Thyroid gland (tissue), 4 donors: ENCODE measurements around the gene FOSL1. TPM values are rescaled to one million over a fixed set of nuclear protein-coding genes. Genes with fewer than 3 reads are reported as not detected.

Source experiments
- DNase-seq, 2 donors: peaks; one replicate each; pipeline ENCODE4 v3.0.0-alpha.2; 2019
- H3K27ac ChIP-seq, 3 donors: fragments of 200-600 bp; sonication (generic); 1 replicate in 2 of 3; 2 replicates in 1 of 3; pipeline ENCODE4 v1.5.1; 2016 to 2019; ENCODE audit warnings: mild to moderate bottlenecking in 1 of 3, moderate library complexity in 1 of 3
- H3K27me3 ChIP-seq: fragments of 200-600 bp; sonication (generic); one replicate; pipeline ENCODE4 v1.5.1; 2019
- H3K36me3 ChIP-seq, 2 donors: fragments of 200-600 bp; sonication (generic); one replicate each; pipeline ENCODE4 v1.5.1; 2016 to 2019
- H3K4me1 ChIP-seq, 2 donors: fragments of 200-600 bp; sonication (generic); one replicate each; pipeline ENCODE4 v1.5.1; 2017 to 2019
- H3K4me3 ChIP-seq, 3 donors: fragments of 200-600 bp; sonication (generic); replicated peaks in 1 of 3; 1 replicate in 2 of 3; 2 replicates in 1 of 3; pipeline ENCODE4 v1.5.1; 2016; ENCODE audit warnings: mild to moderate bottlenecking in 1 of 3
- H3K9me3 ChIP-seq: fragments of 200-600 bp; sonication (generic); one replicate; pipeline ENCODE4 v1.5.1; 2017
- POLR2A ChIP-seq, 2 donors: fragments of 450-650 bp; IDR thresholded peaks; one replicate each; pipeline ENCODE4 v1.6.1; 2017; ENCODE audit warnings: antibody characterized with exemption in 2 of 2, mild to moderate bottlenecking in 2 of 2, moderate library complexity in 1 of 2
- WGBS, 2 donors: methylation state at CpG; one replicate each; pipeline ENCODE4 v1.1.5; 2017; 5-methylcytosine and 5-hydroxymethylcytosine counted together
- intact Hi-C: fragments of 100-400 bp; cut with DNase I; formaldehyde crosslinking; loops from one replicate; pipeline ENCODE4 v1.15.1; 2023
- total RNA-seq, 4 donors: library from RNA; depleted of rRNA; stranded (reverse); fragments of >200 nt; gene quantifications; one replicate each; pipeline ENCODE4 v1.2.3, GENCODE V29; 2016
- TF ChIP-seq, protein P1 (sequence below), 6 experiments: fragments of 200-600 bp in 3 of 6; fragments of 450-650 bp in 3 of 6; sonication (generic) in 3 of 6; IDR thresholded peaks; one replicate each; pipeline ENCODE4 v1.5.1; 2016 to 2019; ENCODE audit warnings: antibody characterized with exemption in 6 of 6, mild to moderate bottlenecking in 2 of 6, inconsistent platforms in 1 of 6, moderate library complexity in 1 of 6

FOSL1 gene
- total RNA-seq, 4 donors from 2014 or later = 0.33 to 1.6 (median 1.5) TPM

DNA sequence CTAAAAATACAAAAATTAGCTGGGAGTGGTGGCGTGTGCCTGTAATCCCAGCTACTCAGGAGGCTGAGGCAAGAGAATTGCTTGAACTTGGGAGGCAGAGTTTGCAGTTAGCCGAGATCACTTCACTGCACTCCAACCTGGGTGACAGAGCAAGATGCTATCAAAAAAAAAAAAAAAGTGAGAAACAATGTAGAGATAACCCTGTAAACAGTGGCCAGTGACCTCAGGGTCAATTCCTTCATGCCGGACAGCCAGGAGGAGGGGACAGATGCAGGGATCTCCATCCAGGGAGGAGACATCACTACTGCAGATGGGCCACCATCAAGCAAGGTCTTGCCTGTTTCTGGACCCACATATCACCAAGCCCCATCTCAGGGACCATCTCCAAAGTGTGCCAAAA, 52.4 kb downstream of the FOSL1 start:
- 78 to 87% methylated on average over 3 of the region's 3 CpGs for WGBS, 2 donors
- Histone ChIP-seq H3K36me3 (peaks cover 0 to under 1% of the 10 kb centered on the region in 2 donors), H3K27ac (no peak overlapping the region), H3K4me3 (no peak overlapping the region), H3K4me1 (no peaks in the 10 kb centered on the region), H3K27me3 (no peaks in the 10 kb centered on the region), H3K9me3 (no peaks in the 10 kb centered on the region)
- no peak for TF ChIP-seq POLR2A (IDR thresholded peaks at IDR 0.05)
- TF ChIP-seq, protein P1, sequence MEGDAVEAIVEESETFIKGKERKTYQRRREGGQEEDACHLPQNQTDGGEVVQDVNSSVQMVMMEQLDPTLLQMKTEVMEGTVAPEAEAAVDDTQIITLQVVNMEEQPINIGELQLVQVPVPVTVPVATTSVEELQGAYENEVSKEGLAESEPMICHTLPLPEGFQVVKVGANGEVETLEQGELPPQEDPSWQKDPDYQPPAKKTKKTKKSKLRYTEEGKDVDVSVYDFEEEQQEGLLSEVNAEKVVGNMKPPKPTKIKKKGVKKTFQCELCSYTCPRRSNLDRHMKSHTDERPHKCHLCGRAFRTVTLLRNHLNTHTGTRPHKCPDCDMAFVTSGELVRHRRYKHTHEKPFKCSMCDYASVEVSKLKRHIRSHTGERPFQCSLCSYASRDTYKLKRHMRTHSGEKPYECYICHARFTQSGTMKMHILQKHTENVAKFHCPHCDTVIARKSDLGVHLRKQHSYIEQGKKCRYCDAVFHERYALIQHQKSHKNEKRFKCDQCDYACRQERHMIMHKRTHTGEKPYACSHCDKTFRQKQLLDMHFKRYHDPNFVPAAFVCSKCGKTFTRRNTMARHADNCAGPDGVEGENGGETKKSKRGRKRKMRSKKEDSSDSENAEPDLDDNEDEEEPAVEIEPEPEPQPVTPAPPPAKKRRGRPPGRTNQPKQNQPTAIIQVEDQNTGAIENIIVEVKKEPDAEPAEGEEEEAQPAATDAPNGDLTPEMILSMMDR (IDR thresholded peaks at IDR 0.05) = no peak
- DNase-seq = no peak
- intact Hi-C loops = no loop called here

DNA sequence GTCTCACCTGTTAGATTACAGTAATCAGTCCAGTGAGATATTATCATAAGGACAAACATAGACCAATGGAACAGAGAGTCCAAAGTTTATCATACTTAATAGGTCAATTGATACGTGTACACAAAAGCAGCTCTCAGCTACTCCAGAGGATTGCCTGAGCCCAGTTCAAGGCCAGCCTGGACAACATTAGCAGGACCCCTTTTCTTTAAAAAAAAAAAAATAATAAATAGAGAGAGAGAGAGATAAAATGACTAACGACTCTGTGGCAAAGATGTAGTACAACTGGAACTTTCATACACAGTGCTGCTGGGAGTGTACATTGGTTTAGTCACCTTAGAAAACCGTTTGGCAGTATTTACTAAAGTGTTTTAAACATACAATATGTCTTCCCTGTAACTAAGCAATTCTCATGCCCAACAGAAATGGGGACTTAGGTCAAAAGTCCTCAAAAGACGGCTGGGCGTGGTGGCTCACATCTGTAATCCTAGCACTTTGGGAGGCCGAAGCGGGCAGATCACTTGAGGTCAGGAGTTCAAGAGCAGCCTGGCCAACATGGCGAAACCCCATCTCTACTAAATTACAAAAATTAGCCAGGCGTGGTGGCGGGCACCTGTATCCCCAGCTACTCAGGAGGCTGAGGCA, 55.8 kb downstream of the FOSL1 start:
- Histone ChIP-seq H3K36me3 (no peaks in the 10 kb centered on the region), H3K27ac (no peak overlapping the region), H3K27me3 (no peaks in the 10 kb centered on the region), H3K4me1 (no peaks in the 10 kb centered on the region), H3K9me3 (no peaks in the 10 kb centered on the region), H3K4me3 (no peak overlapping the region)
- WGBS, 2 donors = 84 to 87% methylated on average over 10 of the region's 10 CpGs
- TF ChIP-seq, protein P1 (IDR thresholded peaks at IDR 0.05) = no peak
- no peak for TF ChIP-seq POLR2A (IDR thresholded peaks at IDR 0.05)
- intact Hi-C loops = no loop called here
- no peak for DNase-seq

DNA sequence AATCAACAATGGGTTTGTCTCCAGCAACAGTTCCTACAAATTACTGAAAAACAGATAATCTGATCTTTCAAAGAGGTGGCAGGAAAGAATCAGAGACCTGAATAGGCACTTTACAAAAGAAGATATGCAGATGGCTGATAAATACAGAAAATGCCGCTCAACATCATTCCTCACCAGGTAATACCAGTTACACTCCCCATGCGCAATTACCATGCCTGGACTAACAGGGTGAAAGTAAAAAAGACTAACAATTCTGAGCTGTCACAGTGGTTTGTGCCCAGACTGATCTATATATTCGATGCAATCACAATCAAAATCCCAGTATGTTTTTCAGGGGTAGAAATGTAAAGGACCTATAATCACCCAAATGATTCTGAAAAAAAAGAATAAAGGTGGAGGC, 56.4 kb downstream of the FOSL1 start:
- WGBS, 2 donors = 94 to 95% methylated on average over 3 of the region's 3 CpGs
- H3K27ac ChIP-seq = no peak overlapping the region

DNA sequence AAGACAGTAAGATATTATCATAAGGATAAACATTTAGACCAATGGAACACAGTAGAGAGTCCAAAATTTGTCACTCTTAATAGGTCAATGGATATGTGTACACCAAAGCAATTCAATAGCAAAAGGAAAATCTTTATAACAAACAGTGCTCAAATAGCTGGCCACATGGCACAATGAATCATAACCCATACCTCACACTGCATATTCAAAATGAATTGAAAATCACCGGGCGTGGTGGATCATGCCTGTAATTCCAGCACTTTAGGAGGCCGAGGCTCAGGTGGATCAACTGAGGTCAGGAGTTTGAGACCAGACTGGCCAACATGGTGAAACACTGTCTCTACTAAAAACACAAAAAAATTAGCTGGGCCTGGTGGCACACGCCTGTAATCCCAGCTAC, 58.0 kb downstream of the FOSL1 start:
- H3K27ac ChIP-seq = no peak overlapping the region
- no peaks in the 10 kb centered on the region for H3K4me1 ChIP-seq
- no peaks in the 10 kb centered on the region for H3K36me3 ChIP-seq
- no peak for DNase-seq
- intact Hi-C loops = no loop called here
- 96 to 98% methylated on average over 4 of the region's 4 CpGs for WGBS, 2 donors
- H3K27me3 ChIP-seq = no peaks in the 10 kb centered on the region
- H3K9me3 ChIP-seq = no peaks in the 10 kb centered on the region
- H3K4me3 ChIP-seq = no peak overlapping the region
- TF ChIP-seq, protein P1 (IDR thresholded peaks at IDR 0.05) = no peak
- TF ChIP-seq POLR2A (IDR thresholded peaks at IDR 0.05) = no peak

More for the DNA sequence above, 56.4 kb downstream of the FOSL1 start:
- intact Hi-C loops = no loop called here
- H3K4me1 ChIP-seq = no peaks in the 10 kb centered on the region
- no peaks in the 10 kb centered on the region for H3K36me3 ChIP-seq
- H3K9me3 ChIP-seq = no peaks in the 10 kb centered on the region
- DNase-seq = no peak
- no peaks in the 10 kb centered on the region for H3K27me3 ChIP-seq
- no peak overlapping the region for H3K4me3 ChIP-seq
- TF ChIP-seq, protein P1 (IDR thresholded peaks at IDR 0.05) = no peak
- no peak for TF ChIP-seq POLR2A (IDR thresholded peaks at IDR 0.05)

Other genes with a start within 250 kb of the FOSL1 start
- gene RELA, start 237.5 kb downstream of the FOSL1 start, total RNA-seq = 10 to 100 TPM; 40.3 to 55.8 (median 48.7) TPM
- 100 to 1,000 TPM in 1 of 4 donors, 10 to 100 TPM in 3; 78.5 to 114 (median 81.1) TPM for gene KAT5, start 188.1 kb downstream of the FOSL1 start, total RNA-seq
- gene RNASEH2C, start 179.6 kb downstream of the FOSL1 start, total RNA-seq = 100 to 1,000 TPM in 3 of 4 donors, 10 to 100 TPM in 1; 48.8 to 135 (median 118) TPM
- 10 to 100 TPM; 21.8 to 43.2 (median 25.3) TPM for gene AP5B1, start 119.4 kb downstream of the FOSL1 start, total RNA-seq
- gene OVOL1, start 113.3 kb downstream of the FOSL1 start, total RNA-seq = 1 to 10 TPM; 1.1 to 6.6 (median 5.2) TPM
- under 1 TPM in 1 of 4 donors, not detected in 3; 0.45 TPM for gene SNX32, start 66.4 kb downstream of the FOSL1 start, total RNA-seq
- 100 to 1,000 TPM; 330 to 581 (median 494) TPM for gene CFL1, start 42.2 kb downstream of the FOSL1 start, total RNA-seq
- 10 to 100 TPM; 31.8 to 61.9 (median 42.5) TPM for gene MUS81, start 40.0 kb downstream of the FOSL1 start, total RNA-seq
- 100 to 1,000 TPM in 2 of 4 donors, 10 to 100 TPM in 2; 70.7 to 125 (median 91.4) TPM for gene EFEMP2, start 27.6 kb downstream of the FOSL1 start, total RNA-seq
- 1 to 10 TPM in 3 of 4 donors, under 1 TPM in 1; 0.67 to 7.6 (median 2.7) TPM for gene CTSW, start 20.6 kb downstream of the FOSL1 start, total RNA-seq
- gene FIBP, start 11.9 kb downstream of the FOSL1 start, total RNA-seq = 100 to 1,000 TPM in 2 of 4 donors, 10 to 100 TPM in 2; 65.9 to 128 (median 109) TPM
- gene CCDC85B, start 9.7 kb downstream of the FOSL1 start, total RNA-seq = 10 to 100 TPM; 29.8 to 73.8 (median 42.9) TPM
- 10 to 100 TPM; 17.7 to 27.1 (median 20.9) TPM for gene C11orf68, start 18.7 kb upstream of the FOSL1 start, total RNA-seq
- 100 to 1,000 TPM in 3 of 4 donors, 10 to 100 TPM in 1; 82.0 to 184 (median 132) TPM for gene DRAP1, start 19.0 kb upstream of the FOSL1 start, total RNA-seq
- gene TSGA10IP, start 45.1 kb upstream of the FOSL1 start, total RNA-seq = under 1 TPM in 1 of 4 donors, not detected in 3; 0.33 TPM
- 10 to 100 TPM; 22.2 to 46.1 (median 24.2) TPM for gene SART1, start 61.3 kb upstream of the FOSL1 start, total RNA-seq
- 10 to 100 TPM; 25.3 to 39.4 (median 28.3) TPM for gene EIF1AD, start 101.8 kb upstream of the FOSL1 start, total RNA-seq
- gene BANF1, start 102.1 kb upstream of the FOSL1 start, total RNA-seq = 10 to 100 TPM; 66.9 to 86.7 (median 78.3) TPM
- gene CST6, start 111.6 kb upstream of the FOSL1 start, total RNA-seq = 10 to 100 TPM in 3 of 4 donors, 1 to 10 TPM in 1; 7.1 to 53.1 (median 30.6) TPM
- gene CATSPER1, start 126.1 kb upstream of the FOSL1 start, total RNA-seq = not detected
- 100 to 1,000 TPM in 2 of 4 donors, 10 to 100 TPM in 2; 49.2 to 154 (median 118) TPM for gene GAL3ST3, start 148.8 kb upstream of the FOSL1 start, total RNA-seq
- gene SF3B2, start 152.0 kb upstream of the FOSL1 start, total RNA-seq = 100 to 1,000 TPM; 149 to 231 (median 158) TPM
- 10 to 100 TPM; 39.6 to 67.7 (median 59.7) TPM for gene PACS1, start 169.9 kb upstream of the FOSL1 start, total RNA-seq